H54 (cell line): ENCODE measurements around the gene SSBP3.

Experiments used
- DNase-seq: peaks from one replicate; pipeline ENCODE4 v3.0.0; 2011; ENCODE audit warnings: low spot score, mixed read lengths; ENCODE audit not compliant: insufficient read length
- FAIRE-seq: peaks from 3 replicates; lab custom pipeline; 2011; peaks lifted over from hg19 to GRCh38; lab: Jason Lieb, UNC
- POLR2A ChIP-seq: IDR thresholded peaks from 2 replicates; pipeline ENCODE4 v1.6.1; 2011; ENCODE audit warnings: low read depth, mild to moderate bottlenecking, low read length

The SSBP3 gene

GRCh38 chr1:54266908-54267307 lies 139.3 kb downstream of the SSBP3 start:
- FAIRE-seq, result no peak
- no peak for TF ChIP-seq POLR2A
- DNase-seq, result no peak

DNA sequence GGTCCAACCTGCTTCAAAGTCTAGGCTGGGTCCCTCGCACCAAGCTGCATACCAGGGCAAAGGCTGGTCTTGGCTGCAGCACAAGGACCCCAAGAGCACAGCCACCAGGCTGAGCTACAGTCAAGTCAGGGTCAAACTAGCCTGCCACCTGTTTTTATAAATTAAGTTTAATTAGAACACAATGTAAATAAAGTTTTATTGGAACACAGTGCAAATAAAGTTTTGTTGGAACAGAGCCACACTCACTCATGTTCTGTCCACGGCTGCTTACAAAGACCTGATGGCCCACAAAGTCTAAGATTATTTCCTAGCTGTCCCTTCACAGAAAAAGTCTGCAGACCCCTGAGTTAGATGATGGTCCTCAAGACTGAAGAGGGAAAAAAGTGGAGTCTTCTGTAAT lies 140.0 kb downstream of the SSBP3 start:
- no peak for TF ChIP-seq POLR2A
- no peak for FAIRE-seq
- DNase-seq, result no peak

GRCh38 chr1:54265659-54266058 lies 140.5 kb downstream of the SSBP3 start:
- no peak for FAIRE-seq
- no peak for DNase-seq
- TF ChIP-seq POLR2A, result no peak

DNA sequence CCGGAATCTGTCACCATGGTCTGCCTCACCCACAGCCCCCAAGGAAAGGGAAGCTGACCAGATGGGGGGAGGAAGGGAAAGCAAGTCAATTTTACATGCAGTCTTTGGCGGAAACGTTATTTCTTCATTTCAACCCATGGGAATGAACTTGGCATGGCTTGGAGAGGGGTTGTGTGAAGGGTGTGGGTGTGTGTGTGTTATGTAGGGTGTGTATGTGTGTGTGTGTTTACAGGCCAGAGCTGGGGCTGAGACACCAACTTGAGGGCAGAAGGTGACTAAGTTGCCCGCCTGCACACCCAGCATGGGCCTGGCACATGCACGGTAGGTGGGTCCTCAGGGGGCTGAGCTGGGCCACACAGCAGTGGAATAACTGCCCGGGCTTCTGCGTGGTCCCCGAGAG lies 141.1 kb downstream of the SSBP3 start:
- FAIRE-seq (no peak), DNase-seq (no peak)
- TF ChIP-seq POLR2A, result no peak

DNA sequence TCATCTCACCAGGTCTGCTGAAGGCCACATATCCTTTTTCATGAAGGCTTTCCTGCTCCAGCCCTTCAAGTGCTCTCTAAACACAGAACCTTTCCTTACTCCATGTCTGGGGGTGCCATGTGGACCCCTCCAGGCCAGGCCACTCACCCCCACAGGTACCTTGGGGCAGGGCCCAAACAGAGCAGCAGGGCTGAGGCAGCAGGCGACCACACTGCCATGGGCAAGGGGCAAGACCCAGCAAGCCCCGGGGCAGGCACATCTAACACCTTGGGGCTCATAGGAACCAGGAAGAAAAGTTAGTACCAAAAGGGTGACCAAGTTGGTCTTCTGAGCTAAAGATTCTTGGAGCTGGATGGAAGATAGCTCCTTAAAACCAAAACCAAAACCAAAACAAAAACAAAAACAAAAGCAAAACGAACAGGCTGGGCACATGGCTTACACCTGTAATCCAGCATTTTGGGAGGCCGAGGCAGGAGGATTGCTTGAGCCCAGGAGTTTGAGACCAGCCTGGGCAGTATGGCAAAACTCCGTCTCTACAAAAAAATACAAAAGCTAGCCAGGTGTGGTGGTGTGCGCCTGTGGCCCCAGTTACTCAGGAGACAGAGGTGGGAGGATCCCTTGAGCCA lies 142.5 kb downstream of the SSBP3 start:
- no peak for DNase-seq
- TF ChIP-seq POLR2A, result no peak
- FAIRE-seq, result no peak

DNA sequence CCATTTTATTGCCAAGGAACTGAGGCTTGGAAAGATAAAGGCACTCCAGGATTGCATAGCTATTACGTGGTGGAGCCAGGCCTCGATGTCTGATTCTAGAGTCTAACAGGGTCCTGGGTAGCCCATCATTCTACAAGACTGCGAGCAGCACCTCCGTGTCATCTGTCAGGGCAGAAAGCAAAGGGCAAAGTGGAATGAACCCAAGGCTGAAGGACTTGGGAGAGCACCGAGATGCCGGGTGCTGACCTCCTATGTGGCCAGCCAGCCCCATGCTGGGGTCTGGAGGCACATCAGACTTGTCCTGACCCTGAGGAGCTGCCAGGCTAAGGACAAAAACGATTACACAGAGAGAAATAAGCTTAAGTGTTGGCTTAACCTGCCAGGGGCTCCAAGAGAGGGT lies 143.9 kb downstream of the SSBP3 start:
- FAIRE-seq (no peak), DNase-seq (no peak)
- no peak for TF ChIP-seq POLR2A

- TF ChIP-seq POLR2A, result no peak
- DNase-seq (no peak), FAIRE-seq (no peak)
These were observed 145.4 kb downstream of the SSBP3 start for GRCh38 chr1:54260810-54261209.

- no peak for FAIRE-seq
- DNase-seq, result no peak
- no peak for TF ChIP-seq POLR2A
These were observed 146.6 kb downstream of the SSBP3 start for GRCh38 chr1:54259546-54260140.

GRCh38 chr1:54257876-54258275 lies 148.3 kb downstream of the SSBP3 start:
- no peak for TF ChIP-seq POLR2A
- DNase-seq, result no peak
- FAIRE-seq, result no peak

DNA sequence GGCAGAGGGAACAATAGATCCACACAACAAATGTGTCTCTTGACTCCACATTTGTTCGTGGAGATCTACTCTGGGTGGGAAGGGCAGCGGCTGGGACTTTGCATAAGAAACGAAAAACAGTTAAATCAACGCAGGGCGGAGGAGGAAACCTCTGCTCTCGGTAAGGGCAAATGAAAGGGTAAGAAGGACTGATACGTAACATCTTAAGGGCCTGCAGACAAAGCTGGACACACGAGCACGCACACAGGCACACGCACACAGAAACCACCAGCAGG lies 148.9 kb downstream of the SSBP3 start:
- DNase-seq (no peak), FAIRE-seq (no peak)
- TF ChIP-seq POLR2A, result no peak

DNA sequence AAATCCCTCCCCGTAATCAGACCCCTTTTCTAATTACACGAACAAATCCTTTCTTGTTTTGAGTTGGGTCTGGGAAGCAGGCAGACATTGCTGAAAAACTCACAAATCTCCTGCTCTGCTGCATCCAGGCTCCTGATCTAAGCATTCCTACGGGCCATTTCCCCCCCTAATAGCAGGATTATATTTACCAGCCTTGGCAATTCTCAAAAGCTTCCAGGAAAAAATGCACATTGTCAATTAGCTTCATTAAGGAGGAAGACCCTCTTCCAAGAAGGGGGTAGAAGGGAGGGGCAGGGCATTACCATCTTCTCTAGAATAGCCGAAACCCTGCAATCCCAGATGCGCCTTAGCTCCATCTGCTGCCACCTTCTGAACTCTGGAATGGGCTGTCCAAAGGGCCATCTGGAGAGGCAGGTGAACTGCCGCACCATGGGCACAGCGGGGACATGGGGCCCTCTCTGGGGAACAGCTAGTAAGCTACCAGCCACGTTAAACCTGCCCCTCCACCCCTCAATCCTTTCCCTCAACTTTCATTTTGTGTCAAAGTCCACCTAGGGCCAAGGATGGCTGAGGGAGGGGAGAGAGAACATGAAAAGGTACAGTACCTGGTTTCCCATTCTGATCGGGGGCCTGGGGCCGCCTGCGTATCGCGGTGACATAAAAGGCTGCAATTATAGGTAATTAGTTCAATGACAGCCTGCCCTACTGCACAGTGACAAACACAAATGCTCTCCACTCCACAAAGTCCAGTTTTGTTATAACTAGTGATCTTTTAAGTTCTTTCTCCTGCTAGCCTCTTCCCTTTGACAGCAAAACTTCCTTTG lies 149.5 kb downstream of the SSBP3 start:
- DNase-seq, result no peak
- no peak for FAIRE-seq
- TF ChIP-seq POLR2A, result no peak

GRCh38 chr1:54255026-54255702 lies 151.0 kb downstream of the SSBP3 start:
- DNase-seq (peak; percentile 52), FAIRE-seq (no peak)
- TF ChIP-seq POLR2A, result no peak

DNA sequence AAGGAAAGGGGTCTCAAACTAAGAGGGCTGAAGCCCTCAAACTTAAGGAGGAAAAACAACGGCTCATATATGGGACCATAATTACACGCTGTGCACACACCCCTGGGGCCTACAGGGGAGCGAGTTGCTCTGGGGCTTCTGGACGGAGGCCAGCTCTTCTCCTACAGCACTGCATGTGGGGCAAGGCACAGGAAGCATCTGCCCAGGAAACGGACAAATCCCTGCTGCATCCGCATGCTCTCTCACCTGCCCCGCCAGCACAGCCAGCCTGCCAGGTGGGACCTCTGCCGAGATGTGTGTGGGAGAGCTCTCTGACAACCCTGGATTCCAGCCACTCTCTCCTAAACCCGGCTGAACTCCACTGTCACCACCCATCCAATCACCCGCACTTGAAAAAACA lies 152.1 kb downstream of the SSBP3 start:
- DNase-seq, result peak; percentile 76
- no peak for TF ChIP-seq POLR2A
- FAIRE-seq, result no peak

DNA sequence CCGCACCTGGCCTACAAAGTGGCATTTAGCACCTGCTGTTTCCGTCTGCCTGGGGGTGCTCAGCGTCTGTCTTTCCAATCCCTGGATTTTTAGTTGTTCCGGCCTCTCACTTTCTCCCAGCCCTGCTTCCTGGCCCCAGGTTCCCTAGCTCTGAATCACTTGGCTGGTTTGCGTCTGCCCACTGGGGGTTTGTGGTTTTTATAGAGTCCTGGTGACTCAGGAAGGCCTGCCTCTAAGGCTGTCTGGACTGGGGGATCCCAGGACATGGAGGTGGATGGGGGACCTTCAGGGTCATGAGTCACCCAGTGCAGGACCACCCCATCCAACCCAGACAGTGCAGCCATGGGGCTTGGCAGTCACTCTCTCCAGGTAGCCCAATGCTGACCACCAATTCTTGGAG lies 152.7 kb downstream of the SSBP3 start:
- DNase-seq, result peak; percentile 99
- FAIRE-seq, result peak; percentile 77
- TF ChIP-seq POLR2A, result no peak

DNA sequence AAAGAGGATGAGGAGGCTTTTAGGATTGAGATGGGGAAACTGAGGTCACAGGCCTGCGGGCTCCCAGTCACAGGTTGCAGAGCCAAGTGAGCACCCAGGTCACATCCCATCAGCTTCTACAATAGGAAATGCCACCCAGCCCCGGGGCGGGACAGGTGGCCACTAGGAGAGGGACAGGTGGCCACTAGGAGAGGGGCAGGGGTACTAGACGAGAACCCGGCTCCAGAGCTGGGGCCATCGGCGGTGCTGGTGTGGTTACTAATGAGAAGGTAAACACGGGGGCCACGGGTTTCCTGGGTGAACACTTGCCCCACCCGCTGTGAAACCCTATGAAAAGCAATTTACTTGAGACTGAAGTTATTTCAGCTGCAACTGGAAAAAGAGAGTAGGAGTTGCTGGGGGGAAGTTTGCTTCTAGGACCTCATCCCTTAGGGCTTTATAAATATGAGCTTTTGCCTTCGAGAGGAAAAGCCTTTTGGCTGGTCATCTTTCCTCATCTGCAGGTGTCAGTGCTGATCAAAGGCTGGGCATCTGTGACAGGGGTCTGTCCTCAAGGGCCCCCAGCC lies 153.7 kb downstream of the SSBP3 start:
- DNase-seq, result no peak
- no peak for FAIRE-seq
- no peak for TF ChIP-seq POLR2A
